HAP-1 (cell line): ENCODE results near the gene CRK.
"Not testable (repeated sequence)": the region's sequence is repeated elsewhere in the genome, so short reads cannot be mapped to it uniquely, and the experiment has no call there.

Experiments used
- DNase-seq, 2 experiments: peaks; one replicate each; pipeline ENCODE4 v3.0.0-alpha.2; 2016 to 2020; ENCODE audit warnings: low spot score in 2 of 2
- H3K27me3 ChIP-seq: fragments of 250-450 bp; sonication (Bioruptor Pico); 2 replicates; pipeline ENCODE4 v1.5.1; 2020; ENCODE audit warnings: low read depth, mild to moderate bottlenecking, moderate library complexity
- H3K36me3 ChIP-seq: fragments of 250-450 bp; sonication (Bioruptor Pico); replicated peaks from 2 replicates; pipeline ENCODE4 v1.5.1; 2020; ENCODE audit warnings: mild to moderate bottlenecking
- H3K4me1 ChIP-seq: fragments of 250-450 bp; sonication (Bioruptor Pico); 2 replicates; pipeline ENCODE4 v1.5.1; 2020; ENCODE audit warnings: mild to moderate bottlenecking
- H3K4me3 ChIP-seq: fragments of 250-450 bp; sonication (Bioruptor Pico); 2 replicates; pipeline ENCODE4 v1.5.1; 2020; ENCODE audit warnings: mild to moderate bottlenecking, moderate library complexity
- H3K9me3 ChIP-seq: fragments of 250-450 bp; sonication (Bioruptor Pico); 2 replicates; pipeline ENCODE4 v1.5.1; 2020; ENCODE audit warnings: mild to moderate bottlenecking, moderate library complexity
- in situ Hi-C: fragments of 300-500 bp; cut with MboI; formaldehyde crosslinking; loops from 3 replicates; pipeline ENCODE4 v1.14.3; 2020; ENCODE audit warnings: low sequenced_read_pairs, inconsistent platforms, mixed read lengths

The CRK gene

GRCh38 chr17:1386675-1387190, 69.3 kb downstream of the CRK start:
- Histone ChIP-seq H3K4me1 (peaks cover 35% of the 10 kb centered on the region), H3K36me3 (peaks cover 21% of the 10 kb centered on the region)
- H3K4me3 ChIP-seq, in situ Hi-C loops, H3K9me3 ChIP-seq, DNase-seq, H3K27me3 ChIP-seq: not testable (repeated sequence)

- no peak for DNase-seq
- in situ Hi-C loops, result no loop called here
- H3K4me1 ChIP-seq, result peaks cover 34% of the 10 kb centered on the region
- no peak overlapping the region for H3K4me3 ChIP-seq
- H3K36me3 ChIP-seq, result peaks cover 19% of the 10 kb centered on the region
- no peaks in the 10 kb centered on the region for H3K9me3 ChIP-seq
- no peaks in the 10 kb centered on the region for H3K27me3 ChIP-seq
These were observed 69.8 kb downstream of the CRK start for GRCh38 chr17:1386265-1386664.

- no peaks in the 10 kb centered on the region for H3K27me3 ChIP-seq
- in situ Hi-C loops, result no loop called here
- peaks cover 17% of the 10 kb centered on the region for H3K36me3 ChIP-seq
- no peaks in the 10 kb centered on the region for H3K9me3 ChIP-seq
- H3K4me3 ChIP-seq, result no peak overlapping the region
- no peak for DNase-seq
- H3K4me1 ChIP-seq, result peaks cover 34% of the 10 kb centered on the region
These were observed 70.2 kb downstream of the CRK start for GRCh38 chr17:1385861-1386260.

GRCh38 chr17:1384905-1385435, 71.1 kb downstream of the CRK start:
- no peaks in the 10 kb centered on the region for H3K9me3 ChIP-seq
- peaks cover 34% of the 10 kb centered on the region for H3K4me1 ChIP-seq
- no peak for DNase-seq
- H3K4me3 ChIP-seq, result no peak overlapping the region
- in situ Hi-C loops, result no loop called here
- H3K27me3 ChIP-seq, result no peaks in the 10 kb centered on the region
- H3K36me3 ChIP-seq, result peaks cover 17% of the 10 kb centered on the region

GRCh38 chr17:1379930-1380313, 76.1 kb downstream of the CRK start:
- no peaks in the 10 kb centered on the region for H3K9me3 ChIP-seq
- H3K4me1 ChIP-seq, result peaks cover 42% of the 10 kb centered on the region
- no peak overlapping the region for H3K4me3 ChIP-seq
- no peaks in the 10 kb centered on the region for H3K27me3 ChIP-seq
- peaks cover 22% of the 10 kb centered on the region for H3K36me3 ChIP-seq
- in situ Hi-C loops, result no loop called here
- DNase-seq, result no peak

- no peaks in the 10 kb centered on the region for H3K9me3 ChIP-seq
- H3K4me1 ChIP-seq, result peaks cover 48% of the 10 kb centered on the region
- no peaks in the 10 kb centered on the region for H3K27me3 ChIP-seq
- H3K36me3 ChIP-seq, result peaks cover 17% of the 10 kb centered on the region
- in situ Hi-C loops, result no loop called here
- no peak overlapping the region for H3K4me3 ChIP-seq
- no peak for DNase-seq
These were observed 76.7 kb downstream of the CRK start for GRCh38 chr17:1379208-1379929.

GRCh38 chr17:1378476-1378860, 77.6 kb downstream of the CRK start:
- in situ Hi-C loops, DNase-seq, H3K9me3 ChIP-seq, H3K27me3 ChIP-seq, H3K4me3 ChIP-seq: not testable (repeated sequence)
- peaks cover 48% of the 10 kb centered on the region for H3K4me1 ChIP-seq
- H3K36me3 ChIP-seq, result peaks cover 21% of the 10 kb centered on the region

- in situ Hi-C loops, result no loop called here
- peaks cover 48% of the 10 kb centered on the region for H3K4me1 ChIP-seq
These were observed 78.7 kb downstream of the CRK start for GRCh38 chr17:1377334-1377733.

GRCh38 chr17:1376061-1376460, 80.0 kb downstream of the CRK start:
- Histone ChIP-seq H3K27me3 (no peaks in the 10 kb centered on the region), H3K4me3 (no peak overlapping the region), H3K9me3 (no peaks in the 10 kb centered on the region), H3K36me3 (peaks cover 33% of the 10 kb centered on the region), H3K4me1 (peaks cover 42% of the 10 kb centered on the region)
- in situ Hi-C loops, result no loop called here
- DNase-seq, result no peak

More at GRCh38 chr17:1377334-1377733, 78.7 kb downstream of the CRK start:
- H3K9me3 ChIP-seq, result no peaks in the 10 kb centered on the region
- H3K27me3 ChIP-seq, result no peaks in the 10 kb centered on the region
- H3K36me3 ChIP-seq, result peaks cover 30% of the 10 kb centered on the region
- DNase-seq, result no peak
- H3K4me3 ChIP-seq, result no peak overlapping the region

- Histone ChIP-seq H3K9me3 (no peaks in the 10 kb centered on the region), H3K4me1 (peaks cover 37% of the 10 kb centered on the region), H3K4me3 (no peak overlapping the region), H3K36me3 (peaks cover 33% of the 10 kb centered on the region), H3K27me3 (no peaks in the 10 kb centered on the region)
- in situ Hi-C loops, result no loop called here
- DNase-seq, result no peak
These were observed 80.4 kb downstream of the CRK start for GRCh38 chr17:1375615-1376014.

- peaks cover 33% of the 10 kb centered on the region for H3K36me3 ChIP-seq
- no peaks in the 10 kb centered on the region for H3K27me3 ChIP-seq
- no peak for DNase-seq
- H3K9me3 ChIP-seq, result no peaks in the 10 kb centered on the region
- H3K4me3 ChIP-seq, result no peak overlapping the region
- peaks cover 29% of the 10 kb centered on the region for H3K4me1 ChIP-seq
- in situ Hi-C loops, result no loop called here
These were observed 81.4 kb downstream of the CRK start for GRCh38 chr17:1374431-1375177.

- no peak for DNase-seq
- Histone ChIP-seq H3K4me3 (no peak overlapping the region), H3K27me3 (no peaks in the 10 kb centered on the region), H3K36me3 (peaks cover 33% of the 10 kb centered on the region), H3K9me3 (no peaks in the 10 kb centered on the region), H3K4me1 (peaks cover 30% of the 10 kb centered on the region)
- in situ Hi-C loops, result no loop called here
These were observed 82.3 kb downstream of the CRK start for GRCh38 chr17:1373707-1374237.

- H3K9me3 ChIP-seq, result no peaks in the 10 kb centered on the region
- DNase-seq, result no peak
- peaks cover 34% of the 10 kb centered on the region for H3K4me1 ChIP-seq
- in situ Hi-C loops, result no loop called here
- no peaks in the 10 kb centered on the region for H3K27me3 ChIP-seq
- no peak overlapping the region for H3K4me3 ChIP-seq
- H3K36me3 ChIP-seq, result peaks cover 25% of the 10 kb centered on the region
These were observed 83.4 kb downstream of the CRK start for GRCh38 chr17:1372618-1373017.
